Activated naive CD4-positive, alpha-beta T cell treated with anti-CD3 and anti-CD28 coated beads, Interleukin-2, amount 10 ng/mL, durations not matched to agents 5 hours and 36 hours (primary cell): ENCODE results near the gene ELP5. TPM values are rescaled to one million over a fixed set of nuclear protein-coding genes. Genes with fewer than 3 reads are reported as not detected.

Experiments used
- microRNA-seq: library from miRNA; unstranded; fragments of <30 nt; microRNA quantifications from one replicate; pipeline ENCODE4 v1.2.0, GENCODE V29; 2022; ENCODE audit warnings: borderline microRNAs expressed, borderline replicate concordance
- total RNA-seq, 2 experiments: library from RNA; stranded (reverse); gene quantifications; one replicate each; pipeline ENCODE4 v1.2.3, GENCODE V29; 2021

ELP5 gene
- total RNA-seq: 10 to 100 TPM; 36.2 to 44.5 TPM

DNA sequence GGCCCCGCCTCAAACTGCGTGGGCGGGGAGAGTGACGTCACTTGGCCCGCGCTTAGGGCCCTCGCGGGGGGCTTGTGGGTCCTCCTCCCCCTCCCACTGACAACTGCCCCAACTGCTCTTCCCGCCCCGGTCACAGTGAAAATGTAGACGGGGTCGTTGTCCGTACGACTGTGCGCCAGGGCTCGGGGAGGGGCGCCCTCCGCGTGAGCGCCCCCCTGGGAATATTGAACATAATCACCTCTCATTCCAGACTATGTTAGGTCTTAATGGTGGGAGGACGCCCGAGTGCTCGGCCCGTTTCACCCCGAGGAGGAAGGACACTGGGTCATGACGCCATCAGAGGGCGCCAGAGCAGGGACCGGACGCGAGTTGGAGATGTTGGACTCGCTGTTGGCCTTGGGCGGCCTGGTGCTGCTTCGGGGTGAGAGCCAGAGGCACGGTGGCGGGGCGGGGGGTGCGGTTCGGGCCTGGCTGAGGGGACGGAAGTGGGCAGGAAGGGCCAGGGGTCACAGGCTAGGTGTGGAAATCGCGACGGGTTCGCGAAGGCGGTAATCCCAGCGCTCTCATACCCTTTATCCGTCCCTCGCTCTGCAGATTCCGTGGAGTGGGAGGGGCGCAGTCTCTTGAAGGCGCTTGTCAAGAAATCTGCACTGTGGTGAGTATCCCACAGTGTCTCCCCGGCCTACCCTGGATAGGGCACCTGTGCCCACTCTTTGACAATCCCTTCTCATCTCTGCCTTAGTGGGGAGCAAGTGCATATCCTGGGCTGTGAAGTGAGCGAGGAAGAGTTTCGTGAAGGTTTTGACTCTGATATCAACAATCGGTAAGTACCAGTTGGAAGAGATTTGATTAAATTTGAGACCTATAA, at the start of gene ELP5:
Gene ELP5 (plus strand): TSS at position 40 of the 868 bp plus-strand sequence. CDS start 336 bp downstream, at position 376.

DNA sequence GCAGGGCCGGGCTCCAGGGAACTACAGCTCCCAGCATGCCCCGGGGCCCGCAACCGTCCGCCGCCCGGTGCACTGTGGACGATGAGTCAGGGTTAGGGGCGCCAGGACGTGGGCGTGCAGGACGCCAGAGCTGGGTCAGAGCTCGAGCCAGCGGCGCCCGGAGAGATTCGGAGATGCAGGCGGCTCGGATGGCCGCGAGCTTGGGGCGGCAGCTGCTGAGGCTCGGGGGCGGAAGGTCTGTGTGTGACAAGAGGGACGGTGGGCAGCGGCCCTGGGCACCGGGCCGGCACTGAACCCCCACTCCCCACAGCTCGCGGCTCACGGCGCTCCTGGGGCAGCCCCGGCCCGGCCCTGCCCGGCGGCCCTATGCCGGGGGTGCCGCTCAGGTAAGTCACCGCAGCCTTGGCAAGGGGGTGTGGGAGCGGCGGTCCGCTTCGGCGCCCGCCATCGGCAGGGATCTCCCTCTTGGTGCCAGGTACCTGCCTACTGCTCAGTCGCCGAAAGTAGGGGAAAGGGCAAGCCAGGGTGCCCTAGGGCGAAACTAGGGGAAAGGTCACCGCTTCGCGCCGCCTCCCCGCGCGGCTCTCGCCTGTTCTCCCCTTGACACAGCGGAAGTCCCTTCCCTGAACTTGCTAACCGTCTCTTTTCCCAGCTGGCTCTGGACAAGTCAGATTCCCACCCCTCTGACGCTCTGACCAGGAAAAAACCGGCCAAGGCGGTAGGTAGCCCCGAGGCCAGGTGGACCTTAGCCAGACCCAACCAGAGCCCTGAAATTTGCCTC, 32.0 kb upstream of the ELP5 start, which contains the start of the genes ACADVL and DLG4:
Gene ACADVL (plus strand): TSS at position 127 of the 781 bp plus-strand sequence. CDS start 47 bp downstream, at position 174.
Gene DLG4 (minus strand): TSS at position 25 of the 781 bp plus-strand sequence.

GRCh38 chr17:7234083-7234951, 17.7 kb upstream of the ELP5 start, which contains the start of gene DVL2:
Gene DVL2 (minus strand): TSS chr17:7234517. CDS start chr17:7234262, 255 bp downstream.

GRCh38 chr17:7239091-7240027, 12.7 kb upstream of the ELP5 start, which contains the start of gene PHF23:
Gene PHF23 (minus strand): TSS chr17:7239457. CDS start chr17:7239279, 178 bp downstream.

GRCh38 chr17:7241783-7242716, 10.0 kb upstream of the ELP5 start, which contains the start of gene GABARAP:
Gene GABARAP (minus strand): TSS chr17:7242449. CDS start chr17:7242330, 119 bp downstream.

DNA sequence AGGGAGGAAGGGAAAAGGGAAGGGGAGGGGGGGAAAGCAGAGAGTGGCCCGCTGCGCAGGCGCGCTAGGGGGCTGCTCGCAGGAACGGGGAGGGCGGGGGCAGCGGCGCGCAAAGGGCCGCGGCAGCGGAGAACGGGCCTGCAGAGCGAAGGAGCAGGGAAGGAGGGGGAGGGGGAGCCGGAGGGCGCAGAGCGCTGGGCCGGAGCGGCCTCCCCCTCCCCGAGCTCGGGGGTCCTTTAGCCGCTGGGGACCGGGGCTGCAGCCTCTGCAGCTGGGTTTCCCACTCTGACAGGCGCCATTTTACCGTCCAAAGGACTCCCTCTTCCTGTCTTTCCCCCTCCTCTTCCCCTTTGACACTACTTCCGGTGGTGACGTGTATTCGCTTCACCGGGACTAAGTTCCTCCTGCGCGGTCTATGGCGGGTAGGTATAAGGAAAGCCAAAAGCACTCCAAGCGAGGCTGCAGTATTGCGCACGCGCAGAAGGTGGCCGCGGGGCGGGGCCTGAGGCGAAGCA, 297 bp upstream of the ELP5 start, which contains the start of gene CTDNEP1:
Gene CTDNEP1 (minus strand): TSS at position 74 of the 515 bp plus-strand sequence. CDS start 438 bp downstream, outside the sequence.

GRCh38 chr17:7262192-7262934, 10.3 kb downstream of the ELP5 start, which contains the start of gene CLDN7:
Gene CLDN7 (minus strand): TSS chr17:7262478. CDS start chr17:7262043, 435 bp downstream.

GRCh38 chr17:7281074-7281952, 29.3 kb downstream of the ELP5 start, which contains the start of gene SLC2A4:
Gene SLC2A4 (plus strand): TSS chr17:7281718. CDS start chr17:7281935, 217 bp downstream.

DNA sequence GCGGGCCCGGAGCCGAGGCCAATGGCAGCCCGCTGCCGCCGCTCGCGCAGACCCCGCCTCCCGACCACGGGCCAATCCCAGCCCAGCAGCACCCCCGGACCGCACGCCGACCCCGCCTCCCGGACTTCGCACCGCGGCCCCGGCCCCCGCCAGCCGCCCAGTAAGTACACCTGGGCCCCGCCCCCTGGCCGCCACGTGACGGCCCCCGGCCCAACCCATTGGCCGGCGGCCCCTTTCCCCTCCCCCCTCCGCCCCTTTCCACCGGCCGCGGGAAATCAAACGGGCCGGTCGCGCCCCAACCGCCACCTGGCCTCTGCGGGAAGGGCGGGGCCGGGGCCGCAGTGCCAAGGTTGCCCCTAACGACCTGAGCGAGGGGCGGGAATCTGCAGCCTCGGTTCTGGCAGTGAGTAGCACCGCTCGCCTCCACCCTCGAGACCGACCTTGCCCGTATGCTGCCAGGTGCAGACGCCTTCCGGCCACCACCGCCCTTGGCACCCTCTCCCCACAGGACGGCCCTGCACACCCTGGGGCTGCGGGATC, 42.7 kb downstream of the ELP5 start, which contains the start of gene YBX2:
Gene YBX2 (minus strand): TSS at position 26 of the 540 bp plus-strand sequence. CDS start 139 bp downstream, outside the sequence.

DNA sequence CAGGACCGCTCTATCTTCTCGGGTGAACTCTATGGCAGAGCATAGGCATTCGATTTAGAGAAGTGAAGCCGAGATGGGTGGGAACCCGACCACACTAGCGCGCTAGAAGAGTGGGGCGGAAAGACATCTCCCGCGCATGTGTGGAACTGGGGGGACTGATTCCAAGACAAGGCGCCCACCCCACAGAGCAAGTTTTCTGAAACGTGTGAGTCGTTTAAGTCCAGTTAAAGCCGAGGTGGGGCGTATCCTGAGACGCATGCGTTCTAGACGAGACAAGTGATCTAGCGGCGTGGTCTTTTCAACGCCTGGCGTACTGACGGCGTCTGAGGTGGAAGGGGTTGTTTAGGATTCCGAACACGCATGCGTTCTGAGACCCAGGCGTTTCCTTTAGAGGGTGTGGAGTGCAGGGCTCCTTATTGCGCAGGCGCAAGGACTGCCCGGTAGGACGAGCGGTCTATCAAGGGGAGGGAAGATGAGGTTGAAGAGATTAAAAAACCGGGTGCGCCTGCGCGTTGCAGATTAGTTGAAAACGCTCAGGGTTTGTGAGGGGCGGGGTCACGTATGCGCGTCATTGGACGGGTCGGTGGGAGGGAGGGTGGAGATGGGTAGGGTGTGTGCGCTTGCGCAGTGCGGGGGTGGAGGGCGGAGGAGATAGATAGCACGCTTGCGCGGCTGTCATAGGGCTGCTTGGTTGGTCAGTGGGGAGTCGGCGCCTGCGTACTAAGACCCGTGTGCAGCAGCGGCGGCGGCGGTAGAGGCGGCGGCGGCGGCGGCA, 55.1 kb downstream of the ELP5 start, which contains the start of gene EIF5A:
Gene EIF5A (plus strand): TSS at position 718 of the 775 bp plus-strand sequence. CDS start 2,008 bp downstream, outside the sequence.

Small RNA genes lying within 50 kb of the gene (microRNA-seq; reads per million reads assigned to microRNA genes)
- gene MIR324: 533 reads per million, percentile 85 among the genes with 10 or more reads in this experiment

Other genes with a start within 250 kb of the ELP5 start
- 100 to 1,000 TPM; 170 to 178 TPM for gene RNASEK, start 239.6 kb upstream of the ELP5 start, total RNA-seq
- gene BCL6B, start 229.2 kb upstream of the ELP5 start, total RNA-seq: 1 to 10 TPM in 1 of 2 experiments, under 1 TPM in 1; 0.46 to 1.0 TPM
- 10 to 100 TPM; 23.8 to 25.0 TPM for gene SLC16A13, start 216.2 kb upstream of the ELP5 start, total RNA-seq
- gene SLC16A11, start 208.1 kb upstream of the ELP5 start, total RNA-seq: under 1 TPM; 0.12 to 0.25 TPM
- gene CLEC10A, start 172.0 kb upstream of the ELP5 start, total RNA-seq: not detected
- not detected for gene ASGR2, start 137.4 kb upstream of the ELP5 start, total RNA-seq
- 1 to 10 TPM in 1 of 2 experiments, under 1 TPM in 1; 0.63 to 1.2 TPM for gene ASGR1, start 72.8 kb upstream of the ELP5 start, total RNA-seq
- gene DLG4, start 32.4 kb upstream of the ELP5 start, total RNA-seq: 10 to 100 TPM; 11.6 to 11.9 TPM
- gene ACADVL, start 32.3 kb upstream of the ELP5 start, total RNA-seq: 100 to 1,000 TPM; 291 to 311 TPM
- gene DVL2, start 17.7 kb upstream of the ELP5 start, total RNA-seq: 10 to 100 TPM; 47.0 to 47.5 TPM
- 10 to 100 TPM; 53.9 to 55.9 TPM for gene PHF23, start 12.8 kb upstream of the ELP5 start, total RNA-seq
- gene GABARAP, start 9.8 kb upstream of the ELP5 start, total RNA-seq: 100 to 1,000 TPM; 276 to 282 TPM
- 100 to 1,000 TPM; 154 to 160 TPM for gene CTDNEP1, start 481 bp upstream of the ELP5 start, total RNA-seq
- under 1 TPM; 0.53 to 0.76 TPM for gene CLDN7, start 10.3 kb downstream of the ELP5 start, total RNA-seq
- not detected for gene SLC2A4, start 29.5 kb downstream of the ELP5 start, total RNA-seq
- under 1 TPM; 0.55 to 0.67 TPM for gene YBX2, start 42.4 kb downstream of the ELP5 start, total RNA-seq
- gene EIF5A, start 55.4 kb downstream of the ELP5 start, total RNA-seq: 100 to 1,000 TPM; 429 to 433 TPM
- 10 to 100 TPM; 67.6 to 77.5 TPM for gene GPS2, start 63.1 kb downstream of the ELP5 start, total RNA-seq
- 10 to 100 TPM; 35.8 to 41.7 TPM for gene NEURL4, start 77.1 kb downstream of the ELP5 start, total RNA-seq
- 100 to 1,000 TPM; 738 to 785 TPM for gene ACAP1, start 84.3 kb downstream of the ELP5 start, total RNA-seq
- 1 to 10 TPM; 7.0 to 7.1 TPM for gene KCTD11, start 99.9 kb downstream of the ELP5 start, total RNA-seq
- gene TMEM95, start 102.9 kb downstream of the ELP5 start, total RNA-seq: not detected
- 1 to 10 TPM; 1.6 to 1.9 TPM for gene TNK1, start 128.9 kb downstream of the ELP5 start, total RNA-seq
- 100 to 1,000 TPM; 159 to 160 TPM for gene PLSCR3, start 142.3 kb downstream of the ELP5 start, total RNA-seq
- gene TMEM256, start 151.9 kb downstream of the ELP5 start, total RNA-seq: 10 to 100 TPM; 66.2 to 67.9 TPM
- gene NLGN2, start 155.6 kb downstream of the ELP5 start, total RNA-seq: 1 to 10 TPM; 4.9 to 5.1 TPM
- gene SPEM1, start 168.1 kb downstream of the ELP5 start, total RNA-seq: not detected
- not detected for gene SPEM2, start 173.4 kb downstream of the ELP5 start, total RNA-seq
- gene SPEM3, start 176.6 kb downstream of the ELP5 start, total RNA-seq: not detected
- gene TMEM102, start 183.2 kb downstream of the ELP5 start, total RNA-seq: 10 to 100 TPM; 16.3 to 17.0 TPM
- 10 to 100 TPM; 21.3 to 21.6 TPM for gene FGF11, start 187.3 kb downstream of the ELP5 start, total RNA-seq
- 10 to 100 TPM; 15.3 to 19.0 TPM for gene CHRNB1, start 192.8 kb downstream of the ELP5 start, total RNA-seq
- 10 to 100 TPM; 29.0 to 29.5 TPM for gene ZBTB4, start 227.4 kb downstream of the ELP5 start, total RNA-seq
- gene SLC35G6, start 229.2 kb downstream of the ELP5 start, total RNA-seq: not detected
- 100 to 1,000 TPM; 174 to 175 TPM for gene POLR2A, start 232.2 kb downstream of the ELP5 start, total RNA-seq